Islet of Langerhans (tissue), 1 donor: Measurements from ENCODE around the gene CPNE4.
"Not testable (repeated sequence)": the region's sequence is repeated elsewhere in the genome, so short reads cannot be mapped to it uniquely, and the experiment has no call there.

Experiments
- FAIRE-seq: peaks from one replicate; lab custom pipeline; 2011; peaks lifted over from hg19 to GRCh38; lab: Jason Lieb, UNC

Gene CPNE4

GRCh38 chr3:131535131-131535530, 499.7 kb downstream of the CPNE4 start:
- no peak for FAIRE-seq

GRCh38 chr3:131532645-131533044, 502.2 kb downstream of the CPNE4 start:
- FAIRE-seq: no peak

GRCh38 chr3:131530843-131531242, 504.0 kb downstream of the CPNE4 start:
- peak; percentile 64 for FAIRE-seq

- FAIRE-seq: no peak
Measured at GRCh38 chr3:131530388-131530787, 504.4 kb downstream of the CPNE4 start.

GRCh38 chr3:131526801-131527347, 507.9 kb downstream of the CPNE4 start:
- no peak for FAIRE-seq

- FAIRE-seq: no peak
Measured at GRCh38 chr3:131518680-131519079, 516.1 kb downstream of the CPNE4 start.

- FAIRE-seq: no peak
Measured at GRCh38 chr3:131505421-131505820, 529.4 kb downstream of the CPNE4 start.

- FAIRE-seq: no peak
Measured at GRCh38 chr3:131503320-131503635, 531.5 kb downstream of the CPNE4 start.

- FAIRE-seq: peak; percentile 82
Measured at GRCh38 chr3:131502530-131503319, 532.1 kb downstream of the CPNE4 start, which contains the start of gene MRPL3. MRPL3 (minus strand) TSS chr3:131502971; CDS start chr3:131502821, 150 bp downstream.

- no peak for FAIRE-seq
Measured at GRCh38 chr3:131501949-131502348, 532.9 kb downstream of the CPNE4 start.

- peak; percentile 89 for FAIRE-seq
Measured at GRCh38 chr3:131494706-131495105, 540.1 kb downstream of the CPNE4 start.

- no peak for FAIRE-seq
Measured at GRCh38 chr3:131491775-131492174, 543.0 kb downstream of the CPNE4 start.

GRCh38 chr3:131491084-131491483, 543.7 kb downstream of the CPNE4 start:
- FAIRE-seq: no peak

GRCh38 chr3:131486545-131486944, 548.3 kb downstream of the CPNE4 start:
- FAIRE-seq: not testable (repeated sequence)

- no peak for FAIRE-seq
Measured at GRCh38 chr3:131485119-131485518, 549.7 kb downstream of the CPNE4 start.

GRCh38 chr3:131484496-131485111, 550.2 kb downstream of the CPNE4 start:
- no peak for FAIRE-seq
